Neutrophil (primary cell): ENCODE measurements around the gene ANKS1B.

ENCODE experiments used
- H3K27ac ChIP-seq: fragments of 200-600 bp; sonication (generic); 2 replicates; pipeline ENCODE4 v1.5.1; 2016; ENCODE audit warnings: mild to moderate bottlenecking, moderate library complexity
- H3K27me3 ChIP-seq: fragments of 200-600 bp; sonication (generic); 2 replicates; pipeline ENCODE4 v1.6.0; 2016; ENCODE audit warnings: mild to moderate bottlenecking
- H3K36me3 ChIP-seq: fragments of 200-600 bp; sonication (generic); 2 replicates; pipeline ENCODE4 v1.5.1; 2017
- H3K4me1 ChIP-seq, 2 experiments: fragments of 200-600 bp in 1 of 2; sonication (generic) in 1 of 2; 1 replicate in 1 of 2; 2 replicates in 1 of 2; pipeline versions ENCODE4 v1.5.1 to v1.6.1; 2013 to 2016; ENCODE audit warnings: low read depth in 1 of 2, low read length in 1 of 2, mild to moderate bottlenecking in 1 of 2, moderate library complexity in 1 of 2; ENCODE audit not compliant: control insufficient read depth in 1 of 2, insufficient read depth in 1 of 2
- H3K4me3 ChIP-seq, 2 experiments: fragments of 200-600 bp in 1 of 2; sonication (generic) in 1 of 2; 1 replicate in 1 of 2; 2 replicates in 1 of 2; pipeline ENCODE4 v1.5.1; 2013 to 2016; ENCODE audit warnings: low read depth in 1 of 2, low read length in 1 of 2, mild to moderate bottlenecking in 1 of 2, moderate library complexity in 1 of 2
- H3K9me3 ChIP-seq: fragments of 200-600 bp; sonication (generic); 2 replicates; pipeline ENCODE4 v1.5.1; 2016
- CTCF ChIP-seq: fragments of 200-600 bp; sonication (generic); IDR thresholded peaks from 2 replicates; pipeline ENCODE4 v1.5.1; 2016; ENCODE audit warnings: antibody characterized with exemption

ANKS1B gene

GRCh38 chr12:99066726-99067125, 918.0 kb downstream of the ANKS1B start:
- H3K36me3 ChIP-seq = no peaks in the 10 kb centered on the region
- no peak for TF ChIP-seq CTCF
- no peaks in the 10 kb centered on the region for H3K4me1 ChIP-seq

GRCh38 chr12:99063182-99063581, 921.6 kb downstream of the ANKS1B start:
- no peak for TF ChIP-seq CTCF
- H3K27ac ChIP-seq = no peak overlapping the region

More at GRCh38 chr12:99066726-99067125, 918.0 kb downstream of the ANKS1B start:
- H3K27me3 ChIP-seq = no peaks in the 10 kb centered on the region
- H3K4me3 ChIP-seq = no peak overlapping the region
- no peak overlapping the region for H3K27ac ChIP-seq
- no peaks in the 10 kb centered on the region for H3K9me3 ChIP-seq

GRCh38 chr12:99059824-99060511, 924.8 kb downstream of the ANKS1B start:
- no peak overlapping the region for H3K27ac ChIP-seq
- no peak overlapping the region for H3K4me3 ChIP-seq
- no peaks in the 10 kb centered on the region for H3K9me3 ChIP-seq
- TF ChIP-seq CTCF = no peak
- no peaks in the 10 kb centered on the region for H3K27me3 ChIP-seq
- H3K36me3 ChIP-seq = no peaks in the 10 kb centered on the region
- no peaks in the 10 kb centered on the region for H3K4me1 ChIP-seq

More at GRCh38 chr12:99063182-99063581, 921.6 kb downstream of the ANKS1B start:
- Histone ChIP-seq H3K36me3 (no peaks in the 10 kb centered on the region), H3K27me3 (no peaks in the 10 kb centered on the region), H3K9me3 (no peaks in the 10 kb centered on the region), H3K4me3 (no peak overlapping the region), H3K4me1 (no peaks in the 10 kb centered on the region)

GRCh38 chr12:99057670-99058069, 927.1 kb downstream of the ANKS1B start:
- H3K4me1 ChIP-seq = no peaks in the 10 kb centered on the region
- H3K36me3 ChIP-seq = no peaks in the 10 kb centered on the region
- no peak overlapping the region for H3K27ac ChIP-seq
- H3K9me3 ChIP-seq = no peaks in the 10 kb centered on the region
- no peaks in the 10 kb centered on the region for H3K27me3 ChIP-seq
- no peak overlapping the region for H3K4me3 ChIP-seq
- no peak for TF ChIP-seq CTCF

- H3K27ac ChIP-seq = no peak overlapping the region
- no peaks in the 10 kb centered on the region for H3K36me3 ChIP-seq
- TF ChIP-seq CTCF = no peak
- H3K4me3 ChIP-seq = no peak overlapping the region
- no peaks in the 10 kb centered on the region for H3K9me3 ChIP-seq
- H3K27me3 ChIP-seq = no peaks in the 10 kb centered on the region
- H3K4me1 ChIP-seq = no peaks in the 10 kb centered on the region
Measured at GRCh38 chr12:99056186-99056585, 928.5 kb downstream of the ANKS1B start.
